ENCODE data around the gene DTNB.

DNA sequence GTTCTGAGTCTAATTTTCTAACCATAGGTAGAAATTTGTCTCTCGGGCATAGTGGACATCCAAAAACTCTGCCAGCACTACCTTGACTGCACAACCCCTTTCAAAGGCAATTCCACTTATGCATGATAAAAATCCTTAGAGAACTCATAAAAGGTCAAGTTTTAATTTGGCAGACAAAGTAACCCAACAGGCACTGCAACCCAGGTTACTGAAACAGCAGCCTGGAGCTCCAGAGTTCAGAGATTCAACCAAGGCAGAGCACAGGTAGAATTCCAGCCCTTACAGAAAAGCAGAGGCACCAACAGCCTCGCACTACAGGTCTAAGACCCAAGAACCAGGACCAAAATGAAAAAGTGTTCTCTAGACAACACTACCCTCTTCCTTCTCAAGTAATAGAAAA, 1.8 kb downstream of the DTNB start:
- TF ChIP-seq, protein P1, sequence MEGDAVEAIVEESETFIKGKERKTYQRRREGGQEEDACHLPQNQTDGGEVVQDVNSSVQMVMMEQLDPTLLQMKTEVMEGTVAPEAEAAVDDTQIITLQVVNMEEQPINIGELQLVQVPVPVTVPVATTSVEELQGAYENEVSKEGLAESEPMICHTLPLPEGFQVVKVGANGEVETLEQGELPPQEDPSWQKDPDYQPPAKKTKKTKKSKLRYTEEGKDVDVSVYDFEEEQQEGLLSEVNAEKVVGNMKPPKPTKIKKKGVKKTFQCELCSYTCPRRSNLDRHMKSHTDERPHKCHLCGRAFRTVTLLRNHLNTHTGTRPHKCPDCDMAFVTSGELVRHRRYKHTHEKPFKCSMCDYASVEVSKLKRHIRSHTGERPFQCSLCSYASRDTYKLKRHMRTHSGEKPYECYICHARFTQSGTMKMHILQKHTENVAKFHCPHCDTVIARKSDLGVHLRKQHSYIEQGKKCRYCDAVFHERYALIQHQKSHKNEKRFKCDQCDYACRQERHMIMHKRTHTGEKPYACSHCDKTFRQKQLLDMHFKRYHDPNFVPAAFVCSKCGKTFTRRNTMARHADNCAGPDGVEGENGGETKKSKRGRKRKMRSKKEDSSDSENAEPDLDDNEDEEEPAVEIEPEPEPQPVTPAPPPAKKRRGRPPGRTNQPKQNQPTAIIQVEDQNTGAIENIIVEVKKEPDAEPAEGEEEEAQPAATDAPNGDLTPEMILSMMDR (conservative IDR thresholded peaks at IDR 0.05 in 1 of 2, IDR thresholded peaks at IDR 0.05 in 1 of 2; ENCODE audit: low read depth in 1 of 2, low read length in 2 of 2): no peak
- TF ChIP-seq EZH2 (IDR thresholded peaks at IDR 0.05; ENCODE audit: low read length, missing control alignments): no peak

All from fibroblast of lung (primary cell).